H9 (cell line): ENCODE data around the gene UNC93A. TPM values are rescaled to one million over a fixed set of nuclear protein-coding genes. Genes with fewer than 3 reads are reported as not detected.

ENCODE experiments used
- DNase-seq: peaks from one replicate; pipeline ENCODE4 v3.0.0-alpha.2; 2017
- H2AFZ ChIP-seq: one replicate; pipeline ENCODE4 v1.6.1; 2013; ENCODE audit warnings: mild to moderate bottlenecking, low read length, control low read depth, moderate library complexity
- H2AK5ac ChIP-seq: 2 replicates; pipeline ENCODE4 v1.6.1; 2013; ENCODE audit warnings: low read length, control low read depth, mixed read lengths; ENCODE audit not compliant: insufficient read length
- H2BK120ac ChIP-seq: one replicate; pipeline ENCODE4 v1.6.1; 2013; ENCODE audit warnings: low read depth, mild to moderate bottlenecking, low read length, control low read depth, inconsistent platforms; ENCODE audit not compliant: poor library complexity, severe bottlenecking
- H2BK12ac ChIP-seq: 2 replicates; pipeline ENCODE4 v1.6.1; 2013; ENCODE audit warnings: low read length, control low read depth, mixed read lengths, low read depth; ENCODE audit not compliant: insufficient read length
- H2BK15ac ChIP-seq: 2 replicates; pipeline ENCODE4 v1.6.1; 2013; ENCODE audit warnings: low read depth, low read length, control low read depth
- H2BK20ac ChIP-seq: one replicate; pipeline ENCODE4 v1.6.1; 2013; ENCODE audit warnings: low read depth, mild to moderate bottlenecking, low read length, control low read depth, inconsistent platforms; ENCODE audit not compliant: poor library complexity, severe bottlenecking
- H2BK5ac ChIP-seq: 2 replicates; pipeline ENCODE4 v1.6.1; 2013; ENCODE audit warnings: low read length, control low read depth, mixed read lengths; ENCODE audit not compliant: insufficient read length
- H3K14ac ChIP-seq: 2 replicates; pipeline ENCODE4 v1.6.1; 2013; ENCODE audit warnings: low read length, control low read depth; ENCODE audit not compliant: insufficient read depth
- H3K18ac ChIP-seq: 2 replicates; pipeline ENCODE4 v1.6.1; 2013; ENCODE audit warnings: low read depth, mild to moderate bottlenecking, mixed read lengths, low read length, control low read depth; ENCODE audit not compliant: insufficient read length
- H3K23ac ChIP-seq: 2 replicates; pipeline ENCODE4 v1.6.1; 2013; ENCODE audit warnings: low read length, control low read depth, mixed read lengths, low read depth; ENCODE audit not compliant: insufficient read length
- H3K23me2 ChIP-seq: 2 replicates; pipeline ENCODE4 v1.6.1; 2013; ENCODE audit warnings: low read depth, mild to moderate bottlenecking, mixed read lengths, low read length, control low read depth; ENCODE audit not compliant: insufficient read length, poor library complexity, severe bottlenecking
- H3K27ac ChIP-seq: 2 replicates; pipeline ENCODE4 v1.5.1; 2013; ENCODE audit warnings: low read length, control low read depth, mixed read lengths, low read depth; ENCODE audit not compliant: insufficient read length
- H3K27me3 ChIP-seq: 2 replicates; pipeline ENCODE4 v1.6.1; 2013; ENCODE audit warnings: low read length, control low read depth, inconsistent platforms; ENCODE audit not compliant: insufficient read depth
- H3K4ac ChIP-seq: 2 replicates; pipeline ENCODE4 v1.6.1; 2013; ENCODE audit warnings: low read depth, mild to moderate bottlenecking, control low read depth, inconsistent platforms, low read length, moderate library complexity
- H3K4me1 ChIP-seq: 2 replicates; pipeline ENCODE4 v1.6.1; 2013; ENCODE audit warnings: low read length, control low read depth, inconsistent platforms; ENCODE audit not compliant: insufficient read depth
- H3K4me2 ChIP-seq: 2 replicates; pipeline ENCODE4 v1.6.1; 2013; ENCODE audit warnings: low read length, control low read depth, mixed read lengths; ENCODE audit not compliant: insufficient read length, insufficient read depth
- H3K56ac ChIP-seq: 2 replicates; pipeline ENCODE4 v1.6.1; 2013; ENCODE audit warnings: low read depth, mild to moderate bottlenecking, mixed read lengths, low read length, control low read depth; ENCODE audit not compliant: insufficient read length
- H3K79me1 ChIP-seq: 2 replicates; pipeline ENCODE4 v1.6.1; 2013; ENCODE audit warnings: low read depth, mild to moderate bottlenecking, moderate library complexity, low read length, control low read depth, inconsistent platforms; ENCODE audit not compliant: insufficient read depth, poor library complexity, severe bottlenecking
- H3K79me2 ChIP-seq: 2 replicates; pipeline ENCODE4 v1.6.1; 2013; ENCODE audit warnings: low read length, control low read depth, inconsistent platforms; ENCODE audit not compliant: insufficient read depth
- H3K9ac ChIP-seq: 2 replicates; pipeline ENCODE4 v1.6.1; 2013; ENCODE audit warnings: low read length, control low read depth, mixed read lengths; ENCODE audit not compliant: insufficient read length; ENCODE audit errors: extremely low read depth
- H3K9me3 ChIP-seq: one replicate; pipeline ENCODE4 v1.6.1; 2013; ENCODE audit warnings: low read depth, low read length, inconsistent platforms; ENCODE audit not compliant: control insufficient read depth
- H3T11ph ChIP-seq: one replicate; pipeline ENCODE4 v1.6.1; 2013; ENCODE audit warnings: mild to moderate bottlenecking, low read length, control low read depth, inconsistent platforms
- H4K20me1 ChIP-seq: one replicate; pipeline ENCODE4 v1.6.1; 2013; ENCODE audit not compliant: control insufficient read depth, insufficient read length, insufficient read depth
- H4K5ac ChIP-seq: 2 replicates; pipeline ENCODE4 v1.6.1; 2013; ENCODE audit warnings: low read depth, mild to moderate bottlenecking, mixed read lengths, low read length, control low read depth; ENCODE audit not compliant: insufficient read length
- H4K8ac ChIP-seq: replicated peaks from 2 replicates; pipeline ENCODE4 v1.6.1; 2013; ENCODE audit warnings: low read length, control low read depth, mixed read lengths, low read depth; ENCODE audit not compliant: insufficient read length
- H4K91ac ChIP-seq: 2 replicates; pipeline ENCODE4 v1.6.1; 2013; ENCODE audit warnings: low read depth, mild to moderate bottlenecking, moderate library complexity, mixed read lengths, low read length, control low read depth; ENCODE audit not compliant: insufficient read length
- H3K27ac Mint-ChIP-seq, 3 experiments: 2 replicates in 2 of 3; 3 replicates in 1 of 3; pipeline ENCODE4 v1.8.0; 2020 to 2021; ENCODE audit warnings: mixed read lengths in 3 of 3, mild to moderate bottlenecking in 1 of 3, moderate library complexity in 1 of 3
- H3K27me3 Mint-ChIP-seq: 2 replicates; pipeline ENCODE4 v1.8.0; 2021; ENCODE audit warnings: low read depth, mild to moderate bottlenecking, moderate library complexity, mixed read lengths
- H3K36me3 Mint-ChIP-seq, 3 experiments: 2 replicates in 2 of 3; 3 replicates in 1 of 3; pipeline ENCODE4 v1.8.0; 2020 to 2021; ENCODE audit warnings: low read depth in 3 of 3, mixed read lengths in 3 of 3; ENCODE audit not compliant: insufficient read depth in 1 of 3
- H3K4me1 Mint-ChIP-seq, 2 experiments: 2 replicates each; pipeline ENCODE4 v1.8.0; 2020; ENCODE audit warnings: mixed read lengths in 2 of 2
- H3K4me3 Mint-ChIP-seq, 2 experiments: 2 replicates in 1 of 2; 3 replicates in 1 of 2; pipeline ENCODE4 v1.8.0; 2020 to 2021; ENCODE audit warnings: mild to moderate bottlenecking in 2 of 2, mixed read lengths in 2 of 2, moderate library complexity in 1 of 2
- H3K9me3 Mint-ChIP-seq, 2 experiments: 2 replicates in 1 of 2; 3 replicates in 1 of 2; pipeline ENCODE4 v1.8.0; 2020; ENCODE audit warnings: mild to moderate bottlenecking in 2 of 2, mixed read lengths in 2 of 2, moderate library complexity in 1 of 2
- WGBS: extraction: QIAGEN DNeasy Blood & Tissue Kit; methylation state at CpG from one replicate; pipeline ENCODE4 v1.1.7; 2013; ENCODE audit warnings: missing lambda C conversion rate, low lambda C conversion rate, mixed read lengths; ENCODE audit not compliant: insufficient read length; ENCODE audit errors: extremely low coverage; 5-methylcytosine and 5-hydroxymethylcytosine counted together
- total RNA-seq: library from RNA; stranded (reverse); gene quantifications from 2 replicates; pipeline ENCODE4 v1.2.1, GENCODE V29; 2021
- TF ChIP-seq, protein P1 (sequence below): fragments of 200-600 bp; sonication (generic); conservative IDR thresholded peaks from 3 replicates; pipeline ENCODE4 v1.8.0; 2021; ENCODE audit warnings: antibody characterized with exemption, mild to moderate bottlenecking

Gene UNC93A
- total RNA-seq, 1 experiment from 2014 or later: 0.70 TPM

DNA sequence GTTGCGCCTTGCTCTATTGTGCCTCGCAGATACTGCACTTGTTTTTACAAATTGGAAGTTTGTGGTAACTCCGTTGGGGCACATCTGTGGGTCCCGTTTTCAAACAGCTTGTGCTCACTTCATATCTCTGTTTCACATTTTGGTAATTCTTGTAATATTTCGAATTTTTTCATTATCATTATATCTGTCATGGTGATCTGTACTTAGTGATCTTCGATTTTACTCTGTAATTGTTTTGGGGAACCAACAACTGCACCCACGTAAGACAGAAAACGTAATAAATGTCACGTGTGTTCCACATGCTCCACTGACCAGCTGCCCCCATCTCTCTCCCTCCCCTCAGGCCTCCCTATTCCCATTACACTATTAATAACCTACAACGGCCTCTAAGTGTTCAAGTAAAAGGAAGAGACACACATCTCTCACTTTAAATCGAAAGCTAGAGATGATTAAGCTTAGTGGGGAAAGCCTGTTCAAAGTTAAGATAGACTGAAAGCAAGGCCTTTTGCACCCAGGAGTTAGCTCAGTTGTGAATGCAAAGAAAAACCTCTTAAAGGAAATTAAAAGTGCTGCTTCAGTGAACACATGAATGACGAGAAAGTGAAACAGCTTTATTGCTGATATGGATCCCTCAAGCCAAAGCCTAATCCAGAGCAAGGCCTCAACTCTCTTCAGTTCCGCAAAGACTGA is 60.7 kb downstream of the UNC93A start:
- H3K4me3 Mint-ChIP-seq: peak overlapping the region; percentile 69 to 77; a peak in 4 of 5 replicates
- Histone ChIP-seq H4K8ac (no peak overlapping the region), H2BK15ac (no peak overlapping the region), H2BK5ac (no peak overlapping the region), H3K79me2 (no peaks in the 10 kb centered on the region), H3K23me2 (peaks cover 8% of the 10 kb centered on the region), H2BK120ac (no peak overlapping the region), H3K18ac (no peak overlapping the region), H3K14ac (no peak overlapping the region), H3K27ac (no peak overlapping the region), H2AFZ (no peak overlapping the region), H3K27me3 (peaks cover 6% of the 10 kb centered on the region; the same call in 1 of the 2 replicates), H3K4ac (no peak overlapping the region), H3K23ac (no peak overlapping the region), H2AK5ac (no peak overlapping the region), H4K5ac (no peak overlapping the region), H4K91ac (no peak overlapping the region), H3K79me1 (no peaks in the 10 kb centered on the region), H3K4me2 (no peak overlapping the region), H3K9me3 (no peaks in the 10 kb centered on the region), H3T11ph (no peak overlapping the region), H2BK20ac (no peak overlapping the region), H3K9ac (no peak overlapping the region), H3K56ac (no peak overlapping the region), H3K4me1 (no peaks in the 10 kb centered on the region), H2BK12ac (no peak overlapping the region), H4K20me1 (no peaks in the 10 kb centered on the region)
- TF ChIP-seq, protein P1, sequence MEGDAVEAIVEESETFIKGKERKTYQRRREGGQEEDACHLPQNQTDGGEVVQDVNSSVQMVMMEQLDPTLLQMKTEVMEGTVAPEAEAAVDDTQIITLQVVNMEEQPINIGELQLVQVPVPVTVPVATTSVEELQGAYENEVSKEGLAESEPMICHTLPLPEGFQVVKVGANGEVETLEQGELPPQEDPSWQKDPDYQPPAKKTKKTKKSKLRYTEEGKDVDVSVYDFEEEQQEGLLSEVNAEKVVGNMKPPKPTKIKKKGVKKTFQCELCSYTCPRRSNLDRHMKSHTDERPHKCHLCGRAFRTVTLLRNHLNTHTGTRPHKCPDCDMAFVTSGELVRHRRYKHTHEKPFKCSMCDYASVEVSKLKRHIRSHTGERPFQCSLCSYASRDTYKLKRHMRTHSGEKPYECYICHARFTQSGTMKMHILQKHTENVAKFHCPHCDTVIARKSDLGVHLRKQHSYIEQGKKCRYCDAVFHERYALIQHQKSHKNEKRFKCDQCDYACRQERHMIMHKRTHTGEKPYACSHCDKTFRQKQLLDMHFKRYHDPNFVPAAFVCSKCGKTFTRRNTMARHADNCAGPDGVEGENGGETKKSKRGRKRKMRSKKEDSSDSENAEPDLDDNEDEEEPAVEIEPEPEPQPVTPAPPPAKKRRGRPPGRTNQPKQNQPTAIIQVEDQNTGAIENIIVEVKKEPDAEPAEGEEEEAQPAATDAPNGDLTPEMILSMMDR: no peak
- no CpG with 5 or more reads among the region's 13 CpGs for WGBS
- peaks cover 15 to 16% of the 10 kb centered on the region in 2 experiments for H3K4me1 Mint-ChIP-seq
- no peak overlapping the region; a peak in 1 of 7 replicates for H3K27ac Mint-ChIP-seq
- peaks cover 19 to 20% of the 10 kb centered on the region in 2 experiments for H3K9me3 Mint-ChIP-seq
- peaks cover 43% of the 10 kb centered on the region for H3K27me3 Mint-ChIP-seq
- no peak for DNase-seq
- peaks cover 0 to 16% (median 13%) of the 10 kb centered on the region in 3 experiments; a peak in 5 of 7 replicates for H3K36me3 Mint-ChIP-seq
